ENCODE results near the gene AVL9.
"Not testable (repeated sequence)": the region's sequence is repeated elsewhere in the genome, so short reads cannot be mapped to it uniquely, and the experiment has no call there.

DNA sequence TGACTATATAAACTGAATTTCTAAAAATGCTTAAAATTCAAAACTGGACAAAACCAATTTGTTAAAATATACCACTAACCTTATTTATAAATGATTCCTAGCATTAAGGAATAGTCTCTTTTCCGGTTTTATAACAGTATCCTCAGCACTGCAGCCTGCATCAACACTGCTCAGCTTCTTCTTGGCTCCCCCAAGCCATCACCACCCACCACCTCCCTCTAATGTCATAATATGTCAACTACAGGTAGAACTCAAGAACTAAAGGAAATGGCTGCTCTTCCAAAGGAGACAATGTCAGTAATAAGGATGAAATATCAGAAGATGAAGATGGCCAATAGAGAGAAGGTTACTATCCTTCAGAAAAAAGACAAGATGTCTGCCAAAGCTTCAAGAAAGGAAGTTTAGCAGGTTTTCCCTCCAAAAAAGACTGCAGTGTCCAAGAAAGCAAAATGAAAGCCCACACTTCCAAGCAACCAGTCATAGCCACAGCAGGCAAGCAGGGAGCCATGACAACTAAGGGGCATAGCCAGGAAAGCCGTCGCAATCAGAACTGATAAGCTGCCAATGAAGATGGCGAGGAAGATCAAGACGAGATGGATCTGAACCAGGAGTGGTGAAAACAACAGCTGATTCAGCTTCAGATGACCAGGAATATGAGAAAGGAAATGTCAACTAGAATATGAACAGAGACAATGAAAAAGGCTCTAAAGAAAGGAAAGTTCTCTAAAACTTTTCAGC, 141.6 kb downstream of the AVL9 start:
- TF ChIP-seq, protein P1, sequence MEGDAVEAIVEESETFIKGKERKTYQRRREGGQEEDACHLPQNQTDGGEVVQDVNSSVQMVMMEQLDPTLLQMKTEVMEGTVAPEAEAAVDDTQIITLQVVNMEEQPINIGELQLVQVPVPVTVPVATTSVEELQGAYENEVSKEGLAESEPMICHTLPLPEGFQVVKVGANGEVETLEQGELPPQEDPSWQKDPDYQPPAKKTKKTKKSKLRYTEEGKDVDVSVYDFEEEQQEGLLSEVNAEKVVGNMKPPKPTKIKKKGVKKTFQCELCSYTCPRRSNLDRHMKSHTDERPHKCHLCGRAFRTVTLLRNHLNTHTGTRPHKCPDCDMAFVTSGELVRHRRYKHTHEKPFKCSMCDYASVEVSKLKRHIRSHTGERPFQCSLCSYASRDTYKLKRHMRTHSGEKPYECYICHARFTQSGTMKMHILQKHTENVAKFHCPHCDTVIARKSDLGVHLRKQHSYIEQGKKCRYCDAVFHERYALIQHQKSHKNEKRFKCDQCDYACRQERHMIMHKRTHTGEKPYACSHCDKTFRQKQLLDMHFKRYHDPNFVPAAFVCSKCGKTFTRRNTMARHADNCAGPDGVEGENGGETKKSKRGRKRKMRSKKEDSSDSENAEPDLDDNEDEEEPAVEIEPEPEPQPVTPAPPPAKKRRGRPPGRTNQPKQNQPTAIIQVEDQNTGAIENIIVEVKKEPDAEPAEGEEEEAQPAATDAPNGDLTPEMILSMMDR (conservative IDR thresholded peaks at IDR 0.05 in 1 of 2, IDR thresholded peaks at IDR 0.05 in 1 of 2; ENCODE audit: low read depth in 1 of 2, low read length in 2 of 2), result not testable (repeated sequence)
- not testable (repeated sequence) for TF ChIP-seq EZH2 (IDR thresholded peaks at IDR 0.05; ENCODE audit: low read length, missing control alignments)

Data from fibroblast of lung (primary cell).